ENCODE results near the gene AUTS2.

GRCh38 chr7:70377957-70378356, 779.7 kb downstream of the AUTS2 start:
- TF ChIP-seq CTCF (IDR thresholded peaks at IDR 0.05), result no peak
- TF ChIP-seq SP1 (CRISPR knock-in tag; conservative IDR thresholded peaks at IDR 0.05), result no peak
- TF ChIP-seq, protein P1, sequence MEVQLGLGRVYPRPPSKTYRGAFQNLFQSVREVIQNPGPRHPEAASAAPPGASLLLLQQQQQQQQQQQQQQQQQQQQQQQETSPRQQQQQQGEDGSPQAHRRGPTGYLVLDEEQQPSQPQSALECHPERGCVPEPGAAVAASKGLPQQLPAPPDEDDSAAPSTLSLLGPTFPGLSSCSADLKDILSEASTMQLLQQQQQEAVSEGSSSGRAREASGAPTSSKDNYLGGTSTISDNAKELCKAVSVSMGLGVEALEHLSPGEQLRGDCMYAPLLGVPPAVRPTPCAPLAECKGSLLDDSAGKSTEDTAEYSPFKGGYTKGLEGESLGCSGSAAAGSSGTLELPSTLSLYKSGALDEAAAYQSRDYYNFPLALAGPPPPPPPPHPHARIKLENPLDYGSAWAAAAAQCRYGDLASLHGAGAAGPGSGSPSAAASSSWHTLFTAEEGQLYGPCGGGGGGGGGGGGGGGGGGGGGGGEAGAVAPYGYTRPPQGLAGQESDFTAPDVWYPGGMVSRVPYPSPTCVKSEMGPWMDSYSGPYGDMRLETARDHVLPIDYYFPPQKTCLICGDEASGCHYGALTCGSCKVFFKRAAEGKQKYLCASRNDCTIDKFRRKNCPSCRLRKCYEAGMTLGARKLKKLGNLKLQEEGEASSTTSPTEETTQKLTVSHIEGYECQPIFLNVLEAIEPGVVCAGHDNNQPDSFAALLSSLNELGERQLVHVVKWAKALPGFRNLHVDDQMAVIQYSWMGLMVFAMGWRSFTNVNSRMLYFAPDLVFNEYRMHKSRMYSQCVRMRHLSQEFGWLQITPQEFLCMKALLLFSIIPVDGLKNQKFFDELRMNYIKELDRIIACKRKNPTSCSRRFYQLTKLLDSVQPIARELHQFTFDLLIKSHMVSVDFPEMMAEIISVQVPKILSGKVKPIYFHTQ (CRISPR knock-in tag; IDR thresholded peaks at IDR 0.05), result no peak
- TF ChIP-seq NR1H2 (CRISPR knock-in tag; IDR thresholded peaks at IDR 0.05), result no peak
- TF ChIP-seq FOXJ3 (CRISPR knock-in tag; IDR thresholded peaks at IDR 0.05; ENCODE audit: borderline replicate concordance), result no peak
- TF ChIP-seq, protein P2, sequence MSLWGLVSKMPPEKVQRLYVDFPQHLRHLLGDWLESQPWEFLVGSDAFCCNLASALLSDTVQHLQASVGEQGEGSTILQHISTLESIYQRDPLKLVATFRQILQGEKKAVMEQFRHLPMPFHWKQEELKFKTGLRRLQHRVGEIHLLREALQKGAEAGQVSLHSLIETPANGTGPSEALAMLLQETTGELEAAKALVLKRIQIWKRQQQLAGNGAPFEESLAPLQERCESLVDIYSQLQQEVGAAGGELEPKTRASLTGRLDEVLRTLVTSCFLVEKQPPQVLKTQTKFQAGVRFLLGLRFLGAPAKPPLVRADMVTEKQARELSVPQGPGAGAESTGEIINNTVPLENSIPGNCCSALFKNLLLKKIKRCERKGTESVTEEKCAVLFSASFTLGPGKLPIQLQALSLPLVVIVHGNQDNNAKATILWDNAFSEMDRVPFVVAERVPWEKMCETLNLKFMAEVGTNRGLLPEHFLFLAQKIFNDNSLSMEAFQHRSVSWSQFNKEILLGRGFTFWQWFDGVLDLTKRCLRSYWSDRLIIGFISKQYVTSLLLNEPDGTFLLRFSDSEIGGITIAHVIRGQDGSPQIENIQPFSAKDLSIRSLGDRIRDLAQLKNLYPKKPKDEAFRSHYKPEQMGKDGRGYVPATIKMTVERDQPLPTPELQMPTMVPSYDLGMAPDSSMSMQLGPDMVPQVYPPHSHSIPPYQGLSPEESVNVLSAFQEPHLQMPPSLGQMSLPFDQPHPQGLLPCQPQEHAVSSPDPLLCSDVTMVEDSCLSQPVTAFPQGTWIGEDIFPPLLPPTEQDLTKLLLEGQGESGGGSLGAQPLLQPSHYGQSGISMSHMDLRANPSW (CRISPR knock-in tag; conservative IDR thresholded peaks at IDR 0.05; ENCODE audit: low read depth), result no peak
